ENCODE results near the gene TNFSF13.
"Not testable (repeated sequence)": the region's sequence is repeated elsewhere in the genome, so short reads cannot be mapped to it uniquely, and the experiment has no call there.

TNFSF13 gene

GRCh38 chr17:7589891-7590691 lies 31.5 kb downstream of the TNFSF13 start, which contains the start of gene SOX15:
Gene SOX15, minus strand, starts transcription at chr17:7590094. Its CDS starts 418 bp downstream, at chr17:7589676.
- no peak for DNase-seq (ENCODE audit: low read depth in 1 of 2, low spot score in 1 of 2)

DNA sequence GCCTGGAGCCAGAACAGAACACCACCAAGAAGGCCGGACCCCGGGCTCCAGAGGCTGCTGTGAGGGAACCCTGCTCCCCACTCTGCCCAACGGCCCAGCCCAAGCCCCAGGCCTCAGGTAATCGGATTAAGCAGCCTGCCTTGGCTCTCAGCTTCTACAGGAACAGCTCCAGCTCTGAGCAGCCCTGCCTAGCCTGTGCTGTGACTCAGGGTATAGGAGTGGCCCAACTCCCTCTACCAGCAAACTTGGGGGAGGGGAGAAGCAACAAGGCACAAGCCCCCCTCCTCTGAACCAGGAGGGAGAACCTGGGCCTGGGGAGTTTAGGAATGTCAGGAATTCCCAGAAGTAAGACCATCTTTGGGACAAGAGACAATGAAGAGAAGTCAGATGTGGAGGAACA lies 32.2 kb downstream of the TNFSF13 start:
- no peak for DNase-seq (ENCODE audit: low read depth in 1 of 2, low spot score in 1 of 2)

DNA sequence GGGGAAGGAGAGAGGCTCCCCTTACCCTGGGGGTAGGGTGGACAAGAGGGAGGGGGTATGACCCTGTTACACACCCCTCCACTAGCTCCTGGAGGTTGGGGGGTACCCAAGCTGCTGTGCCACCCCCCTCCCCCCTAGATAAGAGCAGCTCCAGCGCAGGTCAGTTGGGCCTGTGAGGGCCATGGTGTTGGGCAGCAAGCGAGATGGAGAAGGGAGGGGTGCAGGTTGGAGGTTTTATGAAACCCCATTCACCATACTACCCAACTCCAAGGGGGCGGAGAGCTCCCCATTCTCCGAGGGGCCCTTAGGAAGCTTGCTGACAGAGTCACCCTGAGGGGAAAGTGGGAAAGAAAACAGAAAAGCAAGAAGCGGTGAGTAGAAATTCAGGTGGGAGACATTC lies 33.0 kb downstream of the TNFSF13 start:
- no peak for DNase-seq (ENCODE audit: low read depth in 1 of 2, low spot score in 1 of 2)

DNA sequence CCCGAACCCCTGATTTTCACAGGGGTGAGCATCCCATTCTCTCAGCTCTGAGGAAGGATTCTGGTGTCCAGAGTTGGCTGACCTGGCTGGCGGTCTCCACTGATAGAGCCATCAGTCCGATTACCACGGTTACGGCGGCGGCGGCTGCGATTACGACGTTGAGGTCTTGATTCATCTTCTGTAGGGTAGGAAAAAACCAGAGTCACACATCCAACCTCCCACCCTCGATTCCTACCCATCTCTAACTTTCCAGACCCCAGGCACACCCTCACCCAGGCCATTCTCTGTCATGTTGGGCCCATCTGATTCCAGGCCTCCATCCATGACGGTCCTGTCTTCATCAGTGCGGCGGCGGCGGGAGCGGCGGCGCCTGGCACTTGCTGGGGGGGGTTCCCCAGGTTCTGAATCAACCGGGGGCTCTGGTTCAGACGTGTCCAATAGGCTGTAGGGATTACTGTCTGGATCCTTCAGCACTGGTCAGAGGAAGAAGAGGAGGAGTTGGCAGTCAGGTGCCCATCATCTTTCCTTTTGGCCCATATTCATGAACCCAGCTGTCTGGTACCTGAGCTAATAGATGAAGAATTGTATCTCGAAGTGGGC lies 34.0 kb downstream of the TNFSF13 start:
- no peak for DNase-seq (ENCODE audit: low read depth in 1 of 2, low spot score in 1 of 2)

GRCh38 chr17:7593296-7593695 lies 34.7 kb downstream of the TNFSF13 start:
- DNase-seq (ENCODE audit: low read depth in 1 of 2, low spot score in 1 of 2): no peak

DNA sequence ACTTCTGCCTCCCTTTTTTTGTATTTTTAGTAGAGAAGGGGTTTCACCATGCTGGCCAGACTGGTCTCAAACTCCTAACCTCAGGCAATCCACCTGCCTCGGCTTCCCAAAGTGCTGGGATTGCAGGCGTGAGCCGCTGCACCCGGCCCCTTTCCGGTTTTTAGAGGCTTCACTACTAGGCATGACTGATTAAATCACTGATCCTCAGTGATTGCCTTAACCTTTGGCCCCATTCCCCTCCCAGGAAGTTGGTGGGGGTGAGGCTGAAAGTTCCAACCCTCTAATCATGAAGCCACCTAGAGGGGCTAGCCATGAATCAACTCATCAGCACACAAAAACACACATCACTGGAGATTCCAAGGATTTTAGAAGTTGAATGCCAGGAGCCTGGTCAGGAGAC lies 39.0 kb downstream of the TNFSF13 start:
- DNase-seq (ENCODE audit: low read depth in 1 of 2, low spot score in 1 of 2): not testable (repeated sequence)

GRCh38 chr17:7606280-7606679 lies 47.7 kb downstream of the TNFSF13 start:
- no peak for DNase-seq (ENCODE audit: low read depth in 1 of 2, low spot score in 1 of 2)

DNA sequence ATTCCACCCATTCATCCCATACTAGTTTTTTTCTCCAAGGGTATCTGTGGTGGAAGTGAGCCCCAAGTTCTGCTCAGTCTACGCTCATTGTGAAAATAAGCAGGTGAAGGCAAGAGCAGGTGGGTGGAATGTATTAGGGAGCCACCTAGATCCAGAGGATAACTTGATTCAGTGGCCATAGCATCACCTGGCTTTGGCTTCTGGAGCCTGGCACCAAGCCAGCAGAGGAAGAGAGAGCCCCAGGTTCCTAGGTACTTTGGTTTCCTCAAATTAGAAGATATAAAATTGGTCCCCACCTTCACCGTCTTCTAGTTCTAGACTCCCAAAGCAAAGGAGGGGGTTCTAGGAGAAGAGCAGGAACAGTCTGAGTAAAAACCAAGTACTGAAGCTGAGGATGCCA lies 52.1 kb downstream of the TNFSF13 start:
- no peak for DNase-seq (ENCODE audit: low read depth in 1 of 2, low spot score in 1 of 2)

All from stimulated activated CD4-positive, alpha-beta T cell treated with anti-CD3 and anti-CD28 coated beads, Interleukin-15, amount 100 ng/mL, for 1 hour (primary cell).